ENCODE data around the gene STARD3.

Gene STARD3

GRCh38 chr17:39638317-39638716, 1.4 kb downstream of the STARD3 start:
- Histone ChIP-seq H4K20me1 (ENCODE audit: insufficient read depth, low read length) (no peaks in the 10 kb centered on the region), H3K4me3 (ENCODE audit: low read depth, low read length, poor library complexity, severe bottlenecking) (peak overlapping the region; percentile 81), H3K79me2 (ENCODE audit: insufficient read depth, low read length) (no peaks in the 10 kb centered on the region; the same call in 1 of the 2 replicates), H3K9me2 (ENCODE audit: low read depth, low read length) (no peaks in the 10 kb centered on the region), H3K27me3 (ENCODE audit: insufficient read depth, low read length) (no peaks in the 10 kb centered on the region), H3K9me3 (ENCODE audit: low read length) (no peaks in the 10 kb centered on the region), H3K27ac (ENCODE audit: low read depth, low read length, poor library complexity, severe bottlenecking) (no peak overlapping the region), H3F3A (ENCODE audit: insufficient read depth, low read length) (no peaks in the 10 kb centered on the region), H2AFZ (ENCODE audit: low read length) (no peak overlapping the region), H3K4me2 (ENCODE audit: low read length) (peak overlapping the region; percentile 96), H3K4me1 (ENCODE audit: insufficient read depth, low read length, severe bottlenecking) (peaks cover 28% of the 10 kb centered on the region), H3K36me3 (ENCODE audit: insufficient read depth, low read length) (no peaks in the 10 kb centered on the region), H3K9ac (ENCODE audit: low read length) (peak overlapping the region; percentile 84)
- TF ChIP-seq, protein P1, sequence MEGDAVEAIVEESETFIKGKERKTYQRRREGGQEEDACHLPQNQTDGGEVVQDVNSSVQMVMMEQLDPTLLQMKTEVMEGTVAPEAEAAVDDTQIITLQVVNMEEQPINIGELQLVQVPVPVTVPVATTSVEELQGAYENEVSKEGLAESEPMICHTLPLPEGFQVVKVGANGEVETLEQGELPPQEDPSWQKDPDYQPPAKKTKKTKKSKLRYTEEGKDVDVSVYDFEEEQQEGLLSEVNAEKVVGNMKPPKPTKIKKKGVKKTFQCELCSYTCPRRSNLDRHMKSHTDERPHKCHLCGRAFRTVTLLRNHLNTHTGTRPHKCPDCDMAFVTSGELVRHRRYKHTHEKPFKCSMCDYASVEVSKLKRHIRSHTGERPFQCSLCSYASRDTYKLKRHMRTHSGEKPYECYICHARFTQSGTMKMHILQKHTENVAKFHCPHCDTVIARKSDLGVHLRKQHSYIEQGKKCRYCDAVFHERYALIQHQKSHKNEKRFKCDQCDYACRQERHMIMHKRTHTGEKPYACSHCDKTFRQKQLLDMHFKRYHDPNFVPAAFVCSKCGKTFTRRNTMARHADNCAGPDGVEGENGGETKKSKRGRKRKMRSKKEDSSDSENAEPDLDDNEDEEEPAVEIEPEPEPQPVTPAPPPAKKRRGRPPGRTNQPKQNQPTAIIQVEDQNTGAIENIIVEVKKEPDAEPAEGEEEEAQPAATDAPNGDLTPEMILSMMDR (IDR thresholded peaks at IDR 0.05; ENCODE audit: low read length): no peak
- no peak for TF ChIP-seq EZH2 (IDR thresholded peaks at IDR 0.05; ENCODE audit: borderline replicate concordance, low read length)

- Histone ChIP-seq H3K27ac (ENCODE audit: low read depth, low read length, poor library complexity, severe bottlenecking) (no peak overlapping the region), H3K36me3 (ENCODE audit: insufficient read depth, low read length) (no peaks in the 10 kb centered on the region), H2AFZ (ENCODE audit: low read length) (no peak overlapping the region), H4K20me1 (ENCODE audit: insufficient read depth, low read length) (no peaks in the 10 kb centered on the region), H3K4me3 (ENCODE audit: low read depth, low read length, poor library complexity, severe bottlenecking) (no peak overlapping the region), H3K9me2 (ENCODE audit: low read depth, low read length) (no peaks in the 10 kb centered on the region), H3K9me3 (ENCODE audit: low read length) (no peaks in the 10 kb centered on the region), H3K79me2 (ENCODE audit: insufficient read depth, low read length) (no peaks in the 10 kb centered on the region; the same call in 1 of the 2 replicates), H3K27me3 (ENCODE audit: insufficient read depth, low read length) (no peaks in the 10 kb centered on the region), H3F3A (ENCODE audit: insufficient read depth, low read length) (no peaks in the 10 kb centered on the region), H3K4me2 (ENCODE audit: low read length) (no peak overlapping the region), H3K4me1 (ENCODE audit: insufficient read depth, low read length, severe bottlenecking) (peaks cover 28% of the 10 kb centered on the region), H3K9ac (ENCODE audit: low read length) (no peak overlapping the region)
- no peak for TF ChIP-seq EZH2 (IDR thresholded peaks at IDR 0.05; ENCODE audit: borderline replicate concordance, low read length)
- TF ChIP-seq, protein P1 (IDR thresholded peaks at IDR 0.05; ENCODE audit: low read length): no peak
These were observed 2.1 kb downstream of the STARD3 start for GRCh38 chr17:39639043-39639442.

GRCh38 chr17:39639566-39640458, 2.9 kb downstream of the STARD3 start:
- TF ChIP-seq, protein P1 (IDR thresholded peaks at IDR 0.05; ENCODE audit: low read length): no peak
- TF ChIP-seq EZH2 (IDR thresholded peaks at IDR 0.05; ENCODE audit: borderline replicate concordance, low read length): no peak
- no peak overlapping the region for H3K9ac ChIP-seq (ENCODE audit: low read length)
- H3K79me2 ChIP-seq (ENCODE audit: insufficient read depth, low read length): no peaks in the 10 kb centered on the region; the same call in 1 of the 2 replicates
- no peaks in the 10 kb centered on the region for H4K20me1 ChIP-seq (ENCODE audit: insufficient read depth, low read length)
- no peaks in the 10 kb centered on the region for H3K9me3 ChIP-seq (ENCODE audit: low read length)
- no peak overlapping the region for H3K4me2 ChIP-seq (ENCODE audit: low read length)
- no peak overlapping the region for H2AFZ ChIP-seq (ENCODE audit: low read length)
- peaks cover 28% of the 10 kb centered on the region for H3K4me1 ChIP-seq (ENCODE audit: insufficient read depth, low read length, severe bottlenecking)
- no peak overlapping the region for H3K4me3 ChIP-seq (ENCODE audit: low read depth, low read length, poor library complexity, severe bottlenecking)
- no peaks in the 10 kb centered on the region for H3F3A ChIP-seq (ENCODE audit: insufficient read depth, low read length)
- H3K9me2 ChIP-seq (ENCODE audit: low read depth, low read length): no peaks in the 10 kb centered on the region
- H3K27ac ChIP-seq (ENCODE audit: low read depth, low read length, poor library complexity, severe bottlenecking): no peak overlapping the region
- no peaks in the 10 kb centered on the region for H3K27me3 ChIP-seq (ENCODE audit: insufficient read depth, low read length)
- H3K36me3 ChIP-seq (ENCODE audit: insufficient read depth, low read length): no peaks in the 10 kb centered on the region
